GM23338 (cell line): ENCODE results near the gene SF1. TPM values are rescaled to one million over a fixed set of nuclear protein-coding genes. Genes with fewer than 3 reads are reported as not detected.

Experiments used
- ATAC-seq: fragments of 200-7000 bp; cut with Tn5 transposase; 3 replicates; pipeline ENCODE4 v1.9.1; 2020
- DNase-seq: peaks from one replicate; pipeline ENCODE4 v3.0.0-alpha.2; 2015; ENCODE audit warnings: low spot score
- H2AFZ ChIP-seq: fragments of 200-600 bp; sonication (generic); 2 replicates; pipeline ENCODE4 v1.8.0; 2016; ENCODE audit warnings: antibody characterized with exemption, mild to moderate bottlenecking, moderate library complexity
- H3F3A ChIP-seq: fragments of 200-600 bp; sonication (generic); replicated peaks from 2 replicates; pipeline ENCODE4 v1.8.0; 2017; ENCODE audit warnings: antibody characterized with exemption, mixed run types, low read depth
- H3K27ac ChIP-seq: fragments of 200-600 bp; sonication (generic); 2 replicates; pipeline ENCODE4 v1.6.1; 2016; ENCODE audit warnings: low read depth
- H3K27me3 ChIP-seq: fragments of 200-600 bp; sonication (generic); 2 replicates; pipeline ENCODE4 v1.8.0; 2016; ENCODE audit warnings: mild to moderate bottlenecking, mixed run types, moderate library complexity; ENCODE audit not compliant: insufficient read depth
- H3K36me3 ChIP-seq: fragments of 200-600 bp; sonication (generic); 2 replicates; pipeline ENCODE4 v1.8.0; 2016; ENCODE audit warnings: mild to moderate bottlenecking; ENCODE audit not compliant: insufficient read depth
- H3K4me1 ChIP-seq: fragments of 200-600 bp; sonication (generic); 2 replicates; pipeline ENCODE4 v1.8.0; 2016; ENCODE audit warnings: mild to moderate bottlenecking, moderate library complexity; ENCODE audit not compliant: insufficient read depth
- H3K4me2 ChIP-seq: fragments of 200-600 bp; sonication (generic); 2 replicates; pipeline ENCODE4 v1.7.1; 2017; ENCODE audit warnings: mixed run types
- H3K4me3 ChIP-seq: fragments of 200-600 bp; sonication (generic); 2 replicates; pipeline ENCODE4 v1.6.1; 2016; ENCODE audit warnings: mixed run types
- H3K79me2 ChIP-seq: fragments of 200-600 bp; sonication (generic); replicated peaks from 2 replicates; pipeline ENCODE4 v1.8.0; 2017; ENCODE audit warnings: mild to moderate bottlenecking; ENCODE audit not compliant: insufficient read depth
- H3K9me2 ChIP-seq: fragments of 200-600 bp; sonication (generic); 2 replicates; pipeline ENCODE4 v1.8.0; 2017; ENCODE audit not compliant: insufficient read depth
- H4K20me1 ChIP-seq: fragments of 200-600 bp; sonication (generic); replicated peaks from 2 replicates; pipeline ENCODE4 v1.8.0; 2017; ENCODE audit warnings: mild to moderate bottlenecking; ENCODE audit not compliant: insufficient read depth
- H3K27ac Mint-ChIP-seq: 2 replicates; pipeline ENCODE4 v1.8.0; 2020; ENCODE audit warnings: inconsistent platforms, mild to moderate bottlenecking, moderate library complexity, mixed read lengths
- H3K27me3 Mint-ChIP-seq: 3 replicates; pipeline ENCODE4 v1.8.0; 2022; ENCODE audit warnings: low read depth, mild to moderate bottlenecking, moderate library complexity, mixed read lengths, inconsistent platforms; ENCODE audit not compliant: insufficient read depth, poor library complexity
- H3K36me3 Mint-ChIP-seq: 3 replicates; pipeline ENCODE4 v1.8.0; 2021; ENCODE audit warnings: low read depth, mild to moderate bottlenecking, inconsistent platforms, moderate library complexity, mixed read lengths
- H3K4me1 Mint-ChIP-seq: 3 replicates; pipeline ENCODE4 v1.8.0; 2020; ENCODE audit warnings: mild to moderate bottlenecking, inconsistent platforms, mixed read lengths
- H3K4me3 Mint-ChIP-seq: 3 replicates; pipeline ENCODE4 v1.8.0; 2021; ENCODE audit warnings: moderate library complexity, mild to moderate bottlenecking, inconsistent platforms, mixed read lengths
- H3K9me3 Mint-ChIP-seq: 3 replicates; pipeline ENCODE4 v1.8.0; 2020; ENCODE audit warnings: moderate library complexity, mild to moderate bottlenecking, inconsistent platforms, mixed read lengths
- CREB1 ChIP-seq: fragments of 250-450 bp; sonication (Bioruptor Pico); IDR thresholded peaks from 2 replicates; pipeline ENCODE4 v1.5.0; 2020; ENCODE audit warnings: low read depth, mild to moderate bottlenecking, moderate library complexity
- ETS1 ChIP-seq: IDR thresholded peaks from 2 replicates; pipeline ENCODE4 v1.6.1; 2016; ENCODE audit warnings: antibody characterized with exemption
- EZH2 ChIP-seq: fragments of 200-600 bp; sonication (generic); IDR thresholded peaks from one replicate; pipeline ENCODE4 v1.8.0; 2017; ENCODE audit warnings: antibody characterized with exemption, mild to moderate bottlenecking, low read depth; ENCODE audit not compliant: unreplicated experiment
- EZH2phosphoT487 ChIP-seq: fragments of 200-600 bp; sonication (generic); IDR thresholded peaks from one replicate; pipeline ENCODE4 v1.8.1; 2018; ENCODE audit warnings: antibody characterized with exemption; ENCODE audit not compliant: unreplicated experiment
- JUNB ChIP-seq: IDR thresholded peaks from one replicate; pipeline ENCODE4 v1.6.1; 2016; ENCODE audit warnings: antibody characterized with exemption; ENCODE audit not compliant: unreplicated experiment
- NANOG ChIP-seq: IDR thresholded peaks from 2 replicates; pipeline ENCODE4 v1.6.1; 2016; ENCODE audit warnings: antibody characterized with exemption, borderline replicate concordance
- POLR2AphosphoS5 ChIP-seq: IDR thresholded peaks from 2 replicates; pipeline ENCODE4 v1.6.1; 2016; ENCODE audit warnings: antibody characterized with exemption, low read depth
- STAT1 ChIP-seq: IDR thresholded peaks from one replicate; pipeline ENCODE4 v1.6.1; 2016; ENCODE audit warnings: antibody characterized with exemption; ENCODE audit not compliant: unreplicated experiment
- ZNF114 ChIP-seq: fragments of 250-450 bp; sonication (Bioruptor Pico); IDR thresholded peaks from 2 replicates; pipeline ENCODE4 v1.5.0; 2020; ENCODE audit warnings: mild to moderate bottlenecking, moderate library complexity
- ZNF331 ChIP-seq: fragments of 250-450 bp; sonication (Bioruptor Pico); IDR thresholded peaks from 2 replicates; pipeline ENCODE4 v1.5.0; 2020; ENCODE audit warnings: low read depth, mild to moderate bottlenecking, moderate library complexity
- ZNF462 ChIP-seq: fragments of 250-450 bp; sonication (Bioruptor Pico); IDR thresholded peaks from 2 replicates; pipeline ENCODE4 v1.5.0; 2020; ENCODE audit warnings: mild to moderate bottlenecking, moderate library complexity
- polyA plus RNA-seq: library from polyadenylated mRNA; unstranded; fragments of >200 nt; fragmentation: Nextera tagmentation; extraction: Ambion mirVana; gene quantifications from 2 replicates; pipeline ENCODE4 v1.2.1, GENCODE V29; 2016
- total RNA-seq: library from RNA; depleted of rRNA; stranded (reverse); fragments of >200 nt; shearing (Covaris generic); gene quantifications from 2 replicates; pipeline ENCODE4 v1.2.3, GENCODE V29; 2014
- TF ChIP-seq, protein P1 (sequence below): IDR thresholded peaks from one replicate; pipeline ENCODE4 v1.6.1; 2018; ENCODE audit warnings: antibody characterized with exemption; ENCODE audit not compliant: unreplicated experiment
- TF ChIP-seq, protein P2 (sequence below), 2 experiments: fragments of 200-600 bp in 1 of 2; sonication (generic) in 1 of 2; conservative IDR thresholded peaks; 2 replicates each; pipeline versions ENCODE4 v1.5.1 to v1.6.1; 2016 to 2017; ENCODE audit warnings: antibody characterized with exemption in 2 of 2, low read depth in 2 of 2, mild to moderate bottlenecking in 2 of 2, moderate library complexity in 1 of 2

Gene SF1
- total and polyA plus RNA-seq, 2 experiments from 2014 or later: 76.9 to 252 TPM

DNA sequence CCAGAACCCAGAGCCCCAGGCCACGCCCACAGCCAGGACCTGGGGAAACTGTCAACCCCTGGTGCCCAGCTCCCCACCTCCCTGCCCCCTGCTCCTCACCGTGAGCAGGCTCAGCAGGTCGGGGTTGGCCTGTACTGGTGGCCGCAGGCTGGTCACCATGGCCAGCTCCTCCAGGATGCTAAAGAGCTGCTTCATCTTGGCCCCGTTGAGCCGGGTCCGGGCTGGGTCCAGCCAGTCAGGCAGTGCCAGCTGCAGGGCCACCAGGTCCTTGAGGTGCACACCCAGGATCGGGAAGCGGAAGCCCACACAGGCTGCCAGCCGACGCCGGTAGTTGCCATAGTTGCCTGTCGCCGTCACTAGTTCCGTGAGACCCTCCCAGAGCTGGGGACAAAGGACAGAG lies 41.7 kb downstream of the SF1 start:
- peaks cover 29% of the 10 kb centered on the region for H3K4me1 Mint-ChIP-seq
- no peak overlapping the region for H3K4me3 Mint-ChIP-seq
- Histone ChIP-seq H2AFZ (no peak overlapping the region), H3K27ac (no peak overlapping the region), H3K4me2 (no peak overlapping the region), H4K20me1 (no peaks in the 10 kb centered on the region), H3K36me3 (no peaks in the 10 kb centered on the region), H3K4me1 (peaks cover 41% of the 10 kb centered on the region), H3K27me3 (peaks cover 8% of the 10 kb centered on the region), H3K4me3 (no peak overlapping the region), H3K9me2 (no peaks in the 10 kb centered on the region), H3K79me2 (no peaks in the 10 kb centered on the region), H3F3A (peaks cover 2% of the 10 kb centered on the region)
- H3K9me3 Mint-ChIP-seq: no peaks in the 10 kb centered on the region
- peaks cover 26% of the 10 kb centered on the region for H3K27me3 Mint-ChIP-seq
- ATAC-seq (no peak), DNase-seq (no peak)
- peaks cover 63% of the 10 kb centered on the region for H3K36me3 Mint-ChIP-seq
- H3K27ac Mint-ChIP-seq: no peak overlapping the region
- no peak for TF ChIP-seq JUNB
- no peak for TF ChIP-seq EZH2
- no peak for TF ChIP-seq EZH2phosphoT487
- TF ChIP-seq POLR2AphosphoS5: no peak
- no peak for TF ChIP-seq CREB1 (CRISPR knock-in tag)
- TF ChIP-seq STAT1: no peak
- TF ChIP-seq ETS1: no peak
- no peak for TF ChIP-seq NANOG
- no peak for TF ChIP-seq ZNF331 (CRISPR knock-in tag)
- TF ChIP-seq ZNF114 (CRISPR knock-in tag): no peak
- TF ChIP-seq, protein P1, sequence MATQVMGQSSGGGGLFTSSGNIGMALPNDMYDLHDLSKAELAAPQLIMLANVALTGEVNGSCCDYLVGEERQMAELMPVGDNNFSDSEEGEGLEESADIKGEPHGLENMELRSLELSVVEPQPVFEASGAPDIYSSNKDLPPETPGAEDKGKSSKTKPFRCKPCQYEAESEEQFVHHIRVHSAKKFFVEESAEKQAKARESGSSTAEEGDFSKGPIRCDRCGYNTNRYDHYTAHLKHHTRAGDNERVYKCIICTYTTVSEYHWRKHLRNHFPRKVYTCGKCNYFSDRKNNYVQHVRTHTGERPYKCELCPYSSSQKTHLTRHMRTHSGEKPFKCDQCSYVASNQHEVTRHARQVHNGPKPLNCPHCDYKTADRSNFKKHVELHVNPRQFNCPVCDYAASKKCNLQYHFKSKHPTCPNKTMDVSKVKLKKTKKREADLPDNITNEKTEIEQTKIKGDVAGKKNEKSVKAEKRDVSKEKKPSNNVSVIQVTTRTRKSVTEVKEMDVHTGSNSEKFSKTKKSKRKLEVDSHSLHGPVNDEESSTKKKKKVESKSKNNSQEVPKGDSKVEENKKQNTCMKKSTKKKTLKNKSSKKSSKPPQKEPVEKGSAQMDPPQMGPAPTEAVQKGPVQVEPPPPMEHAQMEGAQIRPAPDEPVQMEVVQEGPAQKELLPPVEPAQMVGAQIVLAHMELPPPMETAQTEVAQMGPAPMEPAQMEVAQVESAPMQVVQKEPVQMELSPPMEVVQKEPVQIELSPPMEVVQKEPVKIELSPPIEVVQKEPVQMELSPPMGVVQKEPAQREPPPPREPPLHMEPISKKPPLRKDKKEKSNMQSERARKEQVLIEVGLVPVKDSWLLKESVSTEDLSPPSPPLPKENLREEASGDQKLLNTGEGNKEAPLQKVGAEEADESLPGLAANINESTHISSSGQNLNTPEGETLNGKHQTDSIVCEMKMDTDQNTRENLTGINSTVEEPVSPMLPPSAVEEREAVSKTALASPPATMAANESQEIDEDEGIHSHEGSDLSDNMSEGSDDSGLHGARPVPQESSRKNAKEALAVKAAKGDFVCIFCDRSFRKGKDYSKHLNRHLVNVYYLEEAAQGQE: no peak
- TF ChIP-seq ZNF462: no peak
- TF ChIP-seq, protein P2, sequence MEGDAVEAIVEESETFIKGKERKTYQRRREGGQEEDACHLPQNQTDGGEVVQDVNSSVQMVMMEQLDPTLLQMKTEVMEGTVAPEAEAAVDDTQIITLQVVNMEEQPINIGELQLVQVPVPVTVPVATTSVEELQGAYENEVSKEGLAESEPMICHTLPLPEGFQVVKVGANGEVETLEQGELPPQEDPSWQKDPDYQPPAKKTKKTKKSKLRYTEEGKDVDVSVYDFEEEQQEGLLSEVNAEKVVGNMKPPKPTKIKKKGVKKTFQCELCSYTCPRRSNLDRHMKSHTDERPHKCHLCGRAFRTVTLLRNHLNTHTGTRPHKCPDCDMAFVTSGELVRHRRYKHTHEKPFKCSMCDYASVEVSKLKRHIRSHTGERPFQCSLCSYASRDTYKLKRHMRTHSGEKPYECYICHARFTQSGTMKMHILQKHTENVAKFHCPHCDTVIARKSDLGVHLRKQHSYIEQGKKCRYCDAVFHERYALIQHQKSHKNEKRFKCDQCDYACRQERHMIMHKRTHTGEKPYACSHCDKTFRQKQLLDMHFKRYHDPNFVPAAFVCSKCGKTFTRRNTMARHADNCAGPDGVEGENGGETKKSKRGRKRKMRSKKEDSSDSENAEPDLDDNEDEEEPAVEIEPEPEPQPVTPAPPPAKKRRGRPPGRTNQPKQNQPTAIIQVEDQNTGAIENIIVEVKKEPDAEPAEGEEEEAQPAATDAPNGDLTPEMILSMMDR (conservative IDR thresholded peaks at IDR 0.05; ENCODE audit: low read depth in 2 of 2): no peak
